ENCODE results near the gene SMCR8.

DNA sequence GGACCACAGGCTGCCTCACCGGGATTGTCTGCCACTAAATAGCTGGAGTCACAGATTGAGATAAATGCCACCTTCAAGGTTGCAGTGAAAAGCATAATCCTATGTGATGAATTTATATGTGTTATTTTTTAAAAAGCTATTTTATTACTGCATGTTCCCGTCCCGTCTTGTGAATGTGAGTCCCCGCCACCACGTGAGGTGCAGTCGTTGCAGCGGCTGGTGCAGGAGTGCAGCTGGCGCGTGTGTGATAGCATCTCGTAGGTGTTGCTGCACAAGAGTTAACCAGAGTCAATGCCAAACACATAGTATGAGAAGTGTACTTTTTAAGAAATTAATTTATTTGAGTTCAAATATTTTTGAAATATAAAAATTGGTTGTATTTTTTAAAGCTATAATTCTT lies 12.5 kb downstream of the SMCR8 start:
- TF ChIP-seq GATA2 (IDR thresholded peaks at IDR 0.05; ENCODE audit: insufficient read depth, insufficient read length, low read depth, low read length) (no peak), CTCF (IDR thresholded peaks at IDR 0.05; ENCODE audit: extremely low read depth in 1 of 2, insufficient read depth in 1 of 2, low read depth in 1 of 2, low read length in 2 of 2) (no peak), EZH2 (IDR thresholded peaks at IDR 0.05; ENCODE audit: borderline replicate concordance, low read depth, low read length, severe bottlenecking) (no peak), POLR2A (IDR thresholded peaks at IDR 0.05; ENCODE audit: low read depth, low read length) (no peak), POLR2AphosphoS5 (IDR thresholded peaks at IDR 0.05; ENCODE audit: insufficient read depth, low read depth, low read length) (no peak), JUN (IDR thresholded peaks at IDR 0.05; ENCODE audit: borderline replicate concordance, insufficient read depth, insufficient read length, low read depth) (no peak)
- TF ChIP-seq, protein P1, sequence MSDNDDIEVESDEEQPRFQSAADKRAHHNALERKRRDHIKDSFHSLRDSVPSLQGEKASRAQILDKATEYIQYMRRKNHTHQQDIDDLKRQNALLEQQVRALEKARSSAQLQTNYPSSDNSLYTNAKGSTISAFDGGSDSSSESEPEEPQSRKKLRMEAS (IDR thresholded peaks at IDR 0.05; ENCODE audit: insufficient read depth, insufficient read length): no peak
